ENCODE results near the gene ZNF135.

The ZNF135 gene

GRCh38 chr19:58083021-58083420 is 23.9 kb downstream of the ZNF135 start:
- Histone ChIP-seq H3K79me2 (ENCODE audit: insufficient read depth, low read depth) (no peaks in the 10 kb centered on the region), H2AFZ (ENCODE audit: low read depth) (no peak overlapping the region), H3K27ac (no peak overlapping the region), H3K36me3 (ENCODE audit: insufficient read depth) (no peaks in the 10 kb centered on the region), H3K4me2 (no peak overlapping the region), H3K4me1 (ENCODE audit: low read depth, poor library complexity, severe bottlenecking) (no peaks in the 10 kb centered on the region), H4K20me1 (ENCODE audit: insufficient read depth) (no peaks in the 10 kb centered on the region), H3K27me3 (ENCODE audit: insufficient read depth, low read depth) (no peaks in the 10 kb centered on the region), H3K9ac (no peak overlapping the region), H3K4me3 (IDR thresholded peaks at IDR 0.05; ENCODE audit: insufficient read depth, low read depth, low read length) (no peak overlapping the region)
- TF ChIP-seq CTCF (conservative IDR thresholded peaks at IDR 0.05; ENCODE audit: low read depth, low read length) = no peak

GRCh38 chr19:58084596-58085347 is 25.7 kb downstream of the ZNF135 start:
- Histone ChIP-seq H3K36me3 (ENCODE audit: insufficient read depth) (no peaks in the 10 kb centered on the region), H3K27ac (no peak overlapping the region), H3K9ac (no peak overlapping the region), H3K27me3 (ENCODE audit: insufficient read depth, low read depth) (no peaks in the 10 kb centered on the region), H3K4me3 (IDR thresholded peaks at IDR 0.05; ENCODE audit: insufficient read depth, low read depth, low read length) (no peak overlapping the region), H4K20me1 (ENCODE audit: insufficient read depth) (no peaks in the 10 kb centered on the region), H2AFZ (ENCODE audit: low read depth) (no peak overlapping the region), H3K4me1 (ENCODE audit: low read depth, poor library complexity, severe bottlenecking) (no peaks in the 10 kb centered on the region), H3K79me2 (ENCODE audit: insufficient read depth, low read depth) (no peaks in the 10 kb centered on the region), H3K4me2 (no peak overlapping the region)
- no peak for TF ChIP-seq CTCF (conservative IDR thresholded peaks at IDR 0.05; ENCODE audit: low read depth, low read length)

GRCh38 chr19:58085348-58085875 is 26.3 kb downstream of the ZNF135 start:
- H3K36me3 ChIP-seq (ENCODE audit: insufficient read depth) = no peaks in the 10 kb centered on the region
- H3K4me2 ChIP-seq = no peak overlapping the region
- H3K27me3 ChIP-seq (ENCODE audit: insufficient read depth, low read depth) = no peaks in the 10 kb centered on the region
- H3K79me2 ChIP-seq (ENCODE audit: insufficient read depth, low read depth) = no peaks in the 10 kb centered on the region
- no peaks in the 10 kb centered on the region for H3K4me1 ChIP-seq (ENCODE audit: low read depth, poor library complexity, severe bottlenecking)
- no peak overlapping the region for H2AFZ ChIP-seq (ENCODE audit: low read depth)
- no peak overlapping the region for H3K9ac ChIP-seq
- H4K20me1 ChIP-seq (ENCODE audit: insufficient read depth) = no peaks in the 10 kb centered on the region
- no peak overlapping the region for H3K4me3 ChIP-seq (IDR thresholded peaks at IDR 0.05; ENCODE audit: insufficient read depth, low read depth, low read length)
- no peak for TF ChIP-seq CTCF (conservative IDR thresholded peaks at IDR 0.05; ENCODE audit: low read depth, low read length)
- no peak overlapping the region for H3K27ac ChIP-seq

- H4K20me1 ChIP-seq (ENCODE audit: insufficient read depth) = no peaks in the 10 kb centered on the region
- H3K79me2 ChIP-seq (ENCODE audit: insufficient read depth, low read depth) = no peaks in the 10 kb centered on the region
- no peaks in the 10 kb centered on the region for H3K27me3 ChIP-seq (ENCODE audit: insufficient read depth, low read depth)
- no peak overlapping the region for H3K4me2 ChIP-seq
- H3K36me3 ChIP-seq (ENCODE audit: insufficient read depth) = no peaks in the 10 kb centered on the region
- H3K9ac ChIP-seq = no peak overlapping the region
- H3K4me3 ChIP-seq (IDR thresholded peaks at IDR 0.05; ENCODE audit: insufficient read depth, low read depth, low read length) = no peak overlapping the region
- H3K27ac ChIP-seq = no peak overlapping the region
- H2AFZ ChIP-seq (ENCODE audit: low read depth) = no peak overlapping the region
- no peaks in the 10 kb centered on the region for H3K4me1 ChIP-seq (ENCODE audit: low read depth, poor library complexity, severe bottlenecking)
- TF ChIP-seq CTCF (conservative IDR thresholded peaks at IDR 0.05; ENCODE audit: low read depth, low read length) = no peak
These were observed 28.0 kb downstream of the ZNF135 start for GRCh38 chr19:58086825-58087710.

Data from KMS-11 (cell line).